SK-N-SH (cell line): ENCODE measurements around the gene NREP. TPM values are rescaled to one million over a fixed set of nuclear protein-coding genes. Genes with fewer than 3 reads are reported as not detected.
A peak's percentile ranks its signal among the peaks of the same experiment; 100 is the strongest.

Source experiments
- CTCF ChIA-PET: fragments of 300-600, 350-600 bp; formaldehyde crosslinking; extraction: SDS; loops from one replicate; lab custom pipeline; 2021; lab: Yijun Ruan, JAX
- POLR2A ChIA-PET: fragments of 350-600 bp; sonication (Branson Sonifier 250); formaldehyde crosslinking; extraction: SDS; loops from one replicate; lab custom pipeline; 2020; ENCODE audit warnings: antibody characterized with exemption, inconsistent platforms; lab: Yijun Ruan, JAX
- DNase-seq: peaks from one replicate; pipeline ENCODE4 v3.0.0; 2012
- H2AFZ ChIP-seq: fragments of 200-600 bp; sonication (generic); 2 replicates; pipeline ENCODE4 v1.8.1; 2016; ENCODE audit warnings: antibody characterized with exemption, mild to moderate bottlenecking, low read depth
- H3F3A ChIP-seq: fragments of 200-600 bp; sonication (generic); replicated peaks from 2 replicates; pipeline ENCODE3; 2016; ENCODE audit warnings: antibody characterized with exemption, mild to moderate bottlenecking; ENCODE audit not compliant: insufficient read depth
- H3K27ac ChIP-seq, 2 experiments: fragments of 200-500 bp in 1 of 2; fragments of 200-600 bp in 1 of 2; sonication (Bioruptor generic) in 1 of 2; sonication (generic), shearing (Covaris generic) in 1 of 2; 2 replicates each; pipeline versions ENCODE4 v1.5.1 to v1.6.1; 2014 to 2016; ENCODE audit warnings: low read depth in 2 of 2, inconsistent platforms in 1 of 2, low read length in 1 of 2, mild to moderate bottlenecking in 1 of 2, mixed read lengths in 1 of 2
- H3K27me3 ChIP-seq: fragments of 200-600 bp; sonication (generic), shearing (Covaris generic); 2 replicates; pipeline ENCODE4 v1.6.1; 2016; ENCODE audit warnings: mixed run types; ENCODE audit not compliant: insufficient read depth
- H3K36me3 ChIP-seq, 2 experiments: fragments of 200-500 bp in 1 of 2; fragments of 200-600 bp in 1 of 2; sonication (Bioruptor generic) in 1 of 2; sonication (generic) in 1 of 2; replicated peaks in 1 of 2; 2 replicates each; pipeline versions ENCODE3 to v1.5.1; 2014 to 2016; ENCODE audit warnings: low read length in 1 of 2, mild to moderate bottlenecking in 1 of 2; ENCODE audit not compliant: insufficient read depth in 2 of 2, control insufficient read depth in 1 of 2
- H3K4me1 ChIP-seq, 2 experiments: fragments of 200-500 bp in 1 of 2; fragments of 200-600 bp in 1 of 2; sonication (Bioruptor generic) in 1 of 2; sonication (generic), shearing (Covaris generic) in 1 of 2; 2 replicates each; pipeline versions ENCODE4 v1.5.1 to v1.6.1; 2014 to 2016; ENCODE audit warnings: low read depth in 1 of 2, low read length in 1 of 2, mixed run types in 1 of 2; ENCODE audit not compliant: insufficient read depth in 2 of 2, control insufficient read depth in 1 of 2
- H3K4me2 ChIP-seq: fragments of 200-600 bp; sonication (generic), shearing (Covaris generic); 2 replicates; pipeline ENCODE4 v1.6.1; 2017; ENCODE audit warnings: mixed run types
- H3K4me3 ChIP-seq, 2 experiments: fragments of 200-500 bp in 1 of 2; fragments of 200-600 bp in 1 of 2; sonication (Bioruptor generic) in 1 of 2; sonication (generic), shearing (Covaris generic) in 1 of 2; 2 replicates each; pipeline versions ENCODE4 v1.5.1 to v1.8.1; 2014 to 2016; ENCODE audit warnings: low read depth in 2 of 2, inconsistent platforms in 1 of 2, low read length in 1 of 2, mild to moderate bottlenecking in 1 of 2, mixed read lengths in 1 of 2, moderate library complexity in 1 of 2
- H3K79me2 ChIP-seq: fragments of 200-600 bp; sonication (generic); 2 replicates; pipeline ENCODE4 v1.8.1; 2017; ENCODE audit warnings: mild to moderate bottlenecking; ENCODE audit not compliant: insufficient read depth
- H3K9ac ChIP-seq: fragments of 200-600 bp; sonication (generic); 2 replicates; pipeline ENCODE4 v1.6.1; 2017; ENCODE audit warnings: mixed run types
- H3K9me2 ChIP-seq: fragments of 200-600 bp; sonication (generic); 2 replicates; pipeline ENCODE4 v1.6.1; 2017; ENCODE audit warnings: mixed run types
- H3K9me3 ChIP-seq: fragments of 200-600 bp; sonication (generic); 2 replicates; pipeline ENCODE4 v1.6.1; 2017; ENCODE audit warnings: mixed run types, mild to moderate bottlenecking, moderate library complexity
- H4K20me1 ChIP-seq: fragments of 200-600 bp; sonication (generic); 2 replicates; pipeline ENCODE4 v1.6.1; 2017; ENCODE audit warnings: mild to moderate bottlenecking, mixed run types; ENCODE audit not compliant: insufficient read depth
- CHD2 ChIP-seq: fragments of 150-350 bp; IDR thresholded peaks from 2 replicates; pipeline ENCODE4 v1.6.1; 2018; ENCODE audit warnings: low read length; ENCODE audit not compliant: partially characterized antibody
- ELF1 ChIP-seq: IDR thresholded peaks from 2 replicates; pipeline ENCODE4 v1.4.0; 2012
- FOSL2 ChIP-seq: IDR thresholded peaks from 2 replicates; pipeline ENCODE4 v1.4.0; 2012; ENCODE audit warnings: low read depth, mild to moderate bottlenecking, moderate library complexity, borderline replicate concordance
- FOXJ3 ChIP-seq: sonication (generic); formaldehyde crosslinking; IDR thresholded peaks from 2 replicates; pipeline ENCODE4 v1.5.1; 2020; ENCODE audit warnings: mild to moderate bottlenecking, missing genetic modification reagents
- FOXM1 ChIP-seq: IDR thresholded peaks from 2 replicates; pipeline ENCODE4 v1.4.0; 2012; ENCODE audit warnings: low read depth, mild to moderate bottlenecking
- GABPA ChIP-seq: IDR thresholded peaks from 2 replicates; pipeline ENCODE4 v1.4.0; 2012; ENCODE audit warnings: low read depth, mild to moderate bottlenecking
- GATA2 ChIP-seq: sonication (generic); formaldehyde crosslinking; IDR thresholded peaks from 2 replicates; pipeline ENCODE4 v1.5.0; 2020; ENCODE audit warnings: mild to moderate bottlenecking, missing genetic modification reagents
- IRF3 ChIP-seq: fragments of 150-350 bp; IDR thresholded peaks from 2 replicates; pipeline ENCODE4 v1.6.1; 2016; ENCODE audit warnings: mild to moderate bottlenecking, low read depth, low read length
- JUND ChIP-seq: IDR thresholded peaks from 2 replicates; pipeline ENCODE4 v1.4.0; 2012
- MEF2A ChIP-seq: IDR thresholded peaks from 2 replicates; pipeline ENCODE4 v1.4.0; 2012; ENCODE audit warnings: low read depth, borderline replicate concordance
- MXI1 ChIP-seq: IDR thresholded peaks from 2 replicates; pipeline ENCODE4 v1.6.1; 2012; ENCODE audit warnings: mild to moderate bottlenecking, low read depth, low read length, improper control_type of control experiment
- NFIC ChIP-seq: IDR thresholded peaks from 2 replicates; pipeline ENCODE4 v1.4.0; 2012; ENCODE audit warnings: borderline replicate concordance
- NRF1 ChIP-seq: IDR thresholded peaks from 2 replicates; pipeline ENCODE4 v1.6.1; 2012; ENCODE audit warnings: low read depth, mild to moderate bottlenecking, low read length
- RCOR1 ChIP-seq: fragments of 150-350 bp; IDR thresholded peaks from 2 replicates; pipeline ENCODE4 v1.6.1; 2017; ENCODE audit warnings: antibody characterized with exemption, low read length
- RFX5 ChIP-seq: IDR thresholded peaks from 2 replicates; pipeline ENCODE4 v1.6.1; 2012; ENCODE audit warnings: mild to moderate bottlenecking, improper control_type of control experiment, low read length
- RXRA ChIP-seq: IDR thresholded peaks from 2 replicates; pipeline ENCODE4 v1.4.0; 2012; ENCODE audit warnings: low read depth, mild to moderate bottlenecking, borderline replicate concordance
- SIN3A ChIP-seq: IDR thresholded peaks from 2 replicates; pipeline ENCODE4 v1.6.1; 2012; ENCODE audit warnings: low read depth, mild to moderate bottlenecking, low read length, moderate library complexity, borderline replicate concordance
- USF1 ChIP-seq: IDR thresholded peaks from 2 replicates; pipeline ENCODE4 v1.4.0; 2012; ENCODE audit warnings: low read depth, borderline replicate concordance
- USF2 ChIP-seq: fragments of 150-350 bp; IDR thresholded peaks from 2 replicates; pipeline ENCODE4 v1.6.1; 2017; ENCODE audit warnings: antibody characterized with exemption, low read length, low read depth, borderline replicate concordance
- YY1 ChIP-seq: IDR thresholded peaks from 2 replicates; pipeline ENCODE4 v1.4.0; 2012; ENCODE audit warnings: low read depth, mild to moderate bottlenecking
- WGBS: methylation state at CpG from one replicate; pipeline ENCODE4 v1.1.6; 2017; ENCODE audit warnings: low lambda C conversion rate; 5-methylcytosine and 5-hydroxymethylcytosine counted together
- polyA plus RNA-seq, 3 experiments: library from polyadenylated mRNA; depleted of rRNA; stranded (reverse); fragments of >200 nt; gene quantifications; 2 replicates each; pipeline ENCODE4 v1.2.3, GENCODE V29; 2012
- TF ChIP-seq, protein P1 (sequence below): IDR thresholded peaks from 2 replicates; pipeline ENCODE4 v1.4.0; 2012; ENCODE audit warnings: low read depth, borderline replicate concordance

Gene NREP
- polyA plus RNA-seq, 1 of the 3 experiments (the other 2 are of a cell fraction), result 94.4 TPM

DNA sequence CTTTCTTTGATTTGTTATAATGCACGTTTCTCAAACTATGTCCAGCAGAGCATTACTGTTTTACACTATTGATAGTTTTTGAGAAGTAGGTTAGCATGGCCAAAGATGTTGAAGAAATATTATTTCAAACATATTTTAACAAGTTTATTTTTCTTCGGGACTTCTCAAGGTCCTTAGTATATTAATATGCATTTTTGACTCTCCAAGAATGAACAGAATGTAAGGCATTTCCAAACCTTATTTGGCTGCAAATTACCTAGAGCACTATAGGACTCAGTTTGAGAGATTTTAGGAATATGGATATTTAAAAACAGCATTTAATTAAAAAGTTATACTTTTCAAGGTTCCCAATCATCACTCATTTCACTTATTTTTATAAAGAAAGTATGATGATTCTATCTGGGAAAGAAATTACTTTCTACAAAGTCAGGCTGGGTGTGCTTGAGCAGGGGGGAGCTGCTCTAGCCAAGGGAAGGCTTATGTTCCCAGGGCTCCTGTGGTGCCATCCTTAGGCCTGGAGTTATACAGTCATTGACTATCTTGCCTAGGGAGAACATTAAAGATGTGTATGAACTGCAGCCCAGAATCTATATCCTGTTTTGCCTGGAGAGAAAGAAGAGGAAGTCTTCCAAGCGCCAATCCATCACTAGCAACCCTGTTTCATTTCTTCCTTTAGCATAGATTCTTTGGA lies 27.6 kb upstream of the NREP start:
- Histone ChIP-seq H3K27ac (no peak overlapping the region), H3K36me3 (no peaks in the 10 kb centered on the region), H3K9me2 (no peaks in the 10 kb centered on the region), H4K20me1 (no peaks in the 10 kb centered on the region), H3K27me3 (no peaks in the 10 kb centered on the region), H3K79me2 (no peaks in the 10 kb centered on the region), H3K4me1 (peaks cover 5 to 6% of the 10 kb centered on the region in 2 experiments; a peak in 3 of 4 replicates), H3K4me2 (no peak overlapping the region), H3K9me3 (no peaks in the 10 kb centered on the region), H3F3A (no peaks in the 10 kb centered on the region), H3K9ac (no peak overlapping the region), H3K4me3 (no peak overlapping the region), H2AFZ (0 out of 2 replicates have a peak overlapping the region, but pooled peaks have one; percentile 14)
- WGBS, result 81% methylated on average over 3 of the region's 3 CpGs
- CTCF ChIA-PET, result interaction anchor here (0.9 kb wide), 1 partner anchor 234 kb away, joined by 3 read pairs; no protein-coding TSS in a partner anchor
- DNase-seq, result no peak
- TF ChIP-seq FOXM1 (no peak), IRF3 (no peak)
- POLR2A ChIA-PET, result no interaction called here

GRCh38 chr5:111783537-111783936 lies 26.5 kb upstream of the NREP start:
- POLR2A ChIA-PET, result no interaction called here
- H3K4me3 ChIP-seq, result no peak overlapping the region
- H3K9me2 ChIP-seq, result no peaks in the 10 kb centered on the region
- no peaks in the 10 kb centered on the region for H3K27me3 ChIP-seq
- no peak overlapping the region for H3K4me2 ChIP-seq
- no peak overlapping the region for H3K9ac ChIP-seq
- TF ChIP-seq FOXJ3 (CRISPR knock-in tag) (no peak), RFX5 (no peak), CHD2 (no peak), NFIC (no peak), YY1 (no peak), MEF2A (no peak), JUND (no peak), FOSL2 (no peak), RXRA (no peak), NRF1 (no peak), SIN3A (no peak), USF2 (no peak), USF1 (no peak), GATA2 (CRISPR knock-in tag) (no peak), GABPA (no peak), ELF1 (no peak), FOXM1 (no peak), RCOR1 (no peak), MXI1 (no peak)
- TF ChIP-seq, protein P1, sequence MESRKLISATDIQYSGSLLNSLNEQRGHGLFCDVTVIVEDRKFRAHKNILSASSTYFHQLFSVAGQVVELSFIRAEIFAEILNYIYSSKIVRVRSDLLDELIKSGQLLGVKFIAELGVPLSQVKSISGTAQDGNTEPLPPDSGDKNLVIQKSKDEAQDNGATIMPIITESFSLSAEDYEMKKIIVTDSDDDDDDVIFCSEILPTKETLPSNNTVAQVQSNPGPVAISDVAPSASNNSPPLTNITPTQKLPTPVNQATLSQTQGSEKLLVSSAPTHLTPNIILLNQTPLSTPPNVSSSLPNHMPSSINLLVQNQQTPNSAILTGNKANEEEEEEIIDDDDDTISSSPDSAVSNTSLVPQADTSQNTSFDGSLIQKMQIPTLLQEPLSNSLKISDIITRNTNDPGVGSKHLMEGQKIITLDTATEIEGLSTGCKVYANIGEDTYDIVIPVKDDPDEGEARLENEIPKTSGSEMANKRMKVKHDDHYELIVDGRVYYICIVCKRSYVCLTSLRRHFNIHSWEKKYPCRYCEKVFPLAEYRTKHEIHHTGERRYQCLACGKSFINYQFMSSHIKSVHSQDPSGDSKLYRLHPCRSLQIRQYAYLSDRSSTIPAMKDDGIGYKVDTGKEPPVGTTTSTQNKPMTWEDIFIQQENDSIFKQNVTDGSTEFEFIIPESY, result no peak
- TF ChIP-seq, all 33 proteins: peak for 0
- no peaks in the 10 kb centered on the region for H4K20me1 ChIP-seq
- no peak overlapping the region for H3K27ac ChIP-seq
- H3K9me3 ChIP-seq, result no peaks in the 10 kb centered on the region
- H3K79me2 ChIP-seq, result no peaks in the 10 kb centered on the region
- no peaks in the 10 kb centered on the region for H3K36me3 ChIP-seq
- no peak for DNase-seq
- WGBS, result 85% methylated on average over 3 of the region's 3 CpGs
- H2AFZ ChIP-seq, result no peak overlapping the region
- peaks cover 11 to 12% of the 10 kb centered on the region in 2 experiments; a peak in 3 of 4 replicates for H3K4me1 ChIP-seq
- CTCF ChIA-PET, result no interaction called here
- H3F3A ChIP-seq, result no peaks in the 10 kb centered on the region
